ENCODE measurements around the gene HOXA2.
A peak's percentile ranks its signal among the peaks of the same experiment; 100 is the strongest.

HOXA2 gene

DNA sequence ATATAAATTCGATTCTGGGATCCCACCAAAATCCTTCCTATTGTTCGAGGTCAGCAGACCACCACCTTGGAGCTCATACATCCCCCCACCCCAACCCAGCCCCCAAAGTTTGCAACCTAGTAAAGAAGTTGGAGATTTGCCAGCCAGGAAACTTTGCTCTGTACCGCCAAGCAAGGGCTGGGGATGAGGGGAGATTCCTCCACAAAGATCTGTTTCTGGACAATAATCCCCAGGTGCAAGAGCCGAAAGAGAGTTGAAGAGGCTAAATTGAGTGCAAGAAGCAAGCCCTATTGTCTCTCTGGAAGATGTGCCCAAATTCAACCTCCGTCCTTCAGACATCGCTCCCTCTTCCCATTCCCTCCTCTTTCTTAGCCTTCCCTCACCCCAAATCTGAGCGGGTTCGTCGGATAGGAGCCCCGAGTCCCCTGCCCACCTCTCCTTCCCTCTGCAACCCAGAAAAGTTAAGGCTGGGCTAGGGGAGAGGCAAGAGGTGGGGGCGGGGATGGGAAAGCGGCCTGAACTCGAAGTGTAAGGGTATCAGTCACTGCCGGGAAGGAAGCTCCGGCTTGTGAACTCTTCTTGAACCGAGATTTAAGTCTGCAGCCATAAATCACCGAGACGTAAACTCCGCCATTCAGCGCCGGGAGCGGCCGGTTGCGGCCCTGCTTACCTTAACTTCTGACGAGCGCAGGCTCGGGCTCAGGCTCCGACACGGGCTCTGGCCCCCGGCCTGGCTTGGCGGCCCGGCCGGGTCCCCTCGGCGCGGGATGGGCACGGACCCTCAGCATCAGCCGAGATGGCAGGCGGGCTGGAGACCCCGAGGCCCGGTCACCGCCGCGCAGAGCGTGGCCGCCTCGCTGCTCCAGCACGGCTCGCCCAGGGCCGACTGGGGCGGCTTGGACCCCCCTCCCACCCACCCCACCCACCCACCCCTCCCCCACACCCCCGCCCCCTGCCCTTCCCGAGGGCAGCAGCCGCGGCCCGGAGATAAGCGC is 10.8 kb upstream of the HOXA2 start:
- H3K4me3 ChIP-seq (ENCODE audit: low read depth, low read length) = peak overlapping the region; percentile 40
- TF ChIP-seq, protein P1, sequence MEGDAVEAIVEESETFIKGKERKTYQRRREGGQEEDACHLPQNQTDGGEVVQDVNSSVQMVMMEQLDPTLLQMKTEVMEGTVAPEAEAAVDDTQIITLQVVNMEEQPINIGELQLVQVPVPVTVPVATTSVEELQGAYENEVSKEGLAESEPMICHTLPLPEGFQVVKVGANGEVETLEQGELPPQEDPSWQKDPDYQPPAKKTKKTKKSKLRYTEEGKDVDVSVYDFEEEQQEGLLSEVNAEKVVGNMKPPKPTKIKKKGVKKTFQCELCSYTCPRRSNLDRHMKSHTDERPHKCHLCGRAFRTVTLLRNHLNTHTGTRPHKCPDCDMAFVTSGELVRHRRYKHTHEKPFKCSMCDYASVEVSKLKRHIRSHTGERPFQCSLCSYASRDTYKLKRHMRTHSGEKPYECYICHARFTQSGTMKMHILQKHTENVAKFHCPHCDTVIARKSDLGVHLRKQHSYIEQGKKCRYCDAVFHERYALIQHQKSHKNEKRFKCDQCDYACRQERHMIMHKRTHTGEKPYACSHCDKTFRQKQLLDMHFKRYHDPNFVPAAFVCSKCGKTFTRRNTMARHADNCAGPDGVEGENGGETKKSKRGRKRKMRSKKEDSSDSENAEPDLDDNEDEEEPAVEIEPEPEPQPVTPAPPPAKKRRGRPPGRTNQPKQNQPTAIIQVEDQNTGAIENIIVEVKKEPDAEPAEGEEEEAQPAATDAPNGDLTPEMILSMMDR (IDR thresholded peaks at IDR 0.05; ENCODE audit: insufficient read depth, low read length, missing control alignments) = no peak
- DNase-seq (ENCODE audit: low read depth, low spot score) = no peak
- POLR2A ChIA-PET = no interaction called here
- CTCF ChIA-PET = interaction anchor here (1.0 kb wide), 1 partner anchor 16 kb away, joined by 3 read pairs; no protein-coding TSS in a partner anchor

DNA sequence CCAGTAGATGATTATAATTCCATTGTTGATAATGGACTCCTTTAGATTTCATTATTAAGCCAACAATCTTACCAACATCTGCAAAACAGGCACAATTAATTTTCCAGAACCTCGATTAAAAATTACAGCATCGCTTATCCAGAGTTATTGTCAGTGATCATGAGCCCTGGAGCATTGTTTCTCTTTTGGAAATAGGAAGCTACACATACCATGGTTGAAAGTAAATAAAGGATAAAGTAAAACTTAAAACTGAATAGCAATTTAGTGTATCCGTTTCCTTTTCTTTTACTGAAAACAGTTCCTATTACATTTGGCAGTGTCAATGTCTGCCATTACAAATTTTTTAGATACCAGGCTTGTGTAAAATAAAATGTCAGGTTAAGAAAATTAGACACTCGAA is 9.9 kb upstream of the HOXA2 start:
- TF ChIP-seq, protein P1 (IDR thresholded peaks at IDR 0.05; ENCODE audit: insufficient read depth, low read length, missing control alignments) = no peak
- H3K4me3 ChIP-seq (ENCODE audit: low read depth, low read length) = no peak overlapping the region
- no peak for DNase-seq (ENCODE audit: low read depth, low spot score)
- ChIA-PET POLR2A (no interaction called here), CTCF (interaction anchor here (1.0 kb wide), 1 partner anchor 17 kb away, joined by 3 read pairs; no protein-coding TSS in a partner anchor)

DNA sequence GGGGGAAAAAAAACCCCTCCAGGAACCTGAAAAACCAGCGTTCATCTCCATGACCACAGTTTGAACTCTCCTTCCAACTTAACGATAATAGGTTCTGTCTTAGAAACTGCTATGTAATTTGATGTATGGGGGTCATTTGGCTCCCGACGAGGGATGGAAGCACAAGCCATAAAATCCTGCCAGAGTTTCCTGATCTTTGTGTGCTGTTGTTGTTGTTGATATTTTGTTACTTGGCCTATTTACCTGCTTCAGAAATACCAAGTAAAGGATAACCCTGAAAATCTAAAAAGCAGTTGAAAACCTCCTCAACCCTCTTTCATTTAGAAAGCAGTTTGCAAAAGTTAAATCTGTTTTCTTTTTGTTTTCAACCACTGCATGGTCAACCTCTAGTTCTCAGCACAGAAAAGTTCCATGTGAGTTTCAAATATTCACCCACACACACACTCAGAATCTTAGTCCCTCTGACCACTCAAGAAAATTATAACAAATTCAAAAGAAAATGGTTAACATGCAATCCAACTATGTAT is 9.3 kb upstream of the HOXA2 start:
- no peak for DNase-seq (ENCODE audit: low read depth, low spot score)
- H3K4me3 ChIP-seq (ENCODE audit: low read depth, low read length) = no peak overlapping the region
- TF ChIP-seq, protein P1 (IDR thresholded peaks at IDR 0.05; ENCODE audit: insufficient read depth, low read length, missing control alignments) = no peak
- ChIA-PET CTCF (no interaction called here), POLR2A (no interaction called here)

DNA sequence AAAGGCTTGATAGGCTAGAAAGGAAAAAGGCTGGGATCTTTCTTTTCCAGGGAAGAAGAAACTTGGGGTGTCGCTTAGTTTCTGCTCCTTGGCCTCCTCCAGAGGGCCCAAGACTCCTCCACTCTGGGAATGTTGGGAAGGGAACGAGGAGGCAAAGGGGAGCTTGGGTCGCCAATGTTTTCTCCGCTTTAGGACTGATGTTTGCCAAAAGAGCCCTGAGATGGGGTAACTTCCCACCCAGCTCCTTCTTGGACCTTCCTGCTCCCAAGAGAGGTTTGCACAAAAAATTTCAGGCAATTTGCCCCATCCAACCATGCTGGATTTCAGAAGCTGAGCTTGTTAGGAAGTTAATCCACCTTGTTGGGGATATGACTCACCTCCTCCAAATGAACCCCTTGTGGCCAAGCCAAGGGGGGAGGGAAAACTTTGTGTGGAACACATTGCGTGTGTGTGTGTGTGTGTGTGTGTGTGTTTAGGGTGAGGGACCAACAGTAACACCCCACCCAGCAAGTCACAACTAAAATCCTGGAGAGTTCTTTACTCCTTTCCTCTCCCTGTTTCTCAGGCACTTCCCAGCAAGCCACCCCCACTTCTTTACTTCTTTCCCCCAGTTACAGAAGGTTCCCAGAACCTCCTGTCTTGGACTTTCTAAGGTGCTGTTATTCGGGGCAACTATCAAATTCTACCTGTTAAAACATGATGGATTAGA is 8.7 kb upstream of the HOXA2 start:
- H3K4me3 ChIP-seq (ENCODE audit: low read depth, low read length) = no peak overlapping the region
- POLR2A ChIA-PET = interaction anchor here (1.2 kb wide), 1 partner anchor 15 kb away, joined by 6 read pairs; the partner anchor contains the start of gene HOXA1
- DNase-seq (ENCODE audit: low read depth, low spot score) = no peak
- TF ChIP-seq, protein P1 (IDR thresholded peaks at IDR 0.05; ENCODE audit: insufficient read depth, low read length, missing control alignments) = no peak
- CTCF ChIA-PET = no interaction called here

DNA sequence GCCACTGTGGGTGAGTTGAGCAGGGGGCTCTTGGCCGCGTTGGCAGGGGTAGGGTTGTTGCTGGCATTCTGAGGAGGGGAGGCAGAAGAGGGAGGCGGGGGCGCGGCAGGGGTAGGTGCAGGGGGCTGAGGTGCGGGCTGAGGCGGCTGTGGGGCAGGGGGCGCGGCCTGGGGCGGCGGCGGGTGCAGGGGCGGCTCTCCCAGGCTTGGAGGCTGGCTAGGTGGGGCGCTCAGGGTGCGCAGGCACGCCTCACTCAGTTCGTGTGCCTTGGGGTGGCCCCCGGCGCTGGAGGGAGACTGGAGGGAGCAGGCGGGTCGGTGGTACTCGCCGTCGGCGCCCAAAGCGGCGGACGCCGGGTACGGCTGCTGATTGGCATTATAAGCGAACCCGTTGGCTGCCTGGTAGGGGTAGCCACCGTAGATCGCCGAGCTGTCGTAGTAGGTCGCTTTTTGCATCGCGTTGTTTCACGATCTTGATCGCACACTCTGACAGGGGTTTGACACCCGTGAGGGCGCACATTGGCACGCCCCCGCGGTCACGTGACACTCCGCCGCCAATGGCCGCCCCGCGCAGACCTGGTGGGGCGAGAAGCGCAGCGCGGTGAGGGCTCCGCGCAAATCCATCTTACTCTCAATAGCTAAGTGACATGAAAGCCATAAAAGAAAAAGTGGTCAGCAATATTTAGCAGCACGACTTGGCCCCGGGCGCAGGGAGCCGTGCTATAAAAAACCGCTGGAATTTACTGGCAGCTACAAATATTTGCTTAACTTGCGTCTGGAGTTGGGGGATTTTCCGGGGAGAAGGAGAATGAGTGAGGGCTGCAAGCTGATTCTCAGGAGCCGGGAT is 7.9 kb upstream of the HOXA2 start:
- TF ChIP-seq, protein P1 (IDR thresholded peaks at IDR 0.05; ENCODE audit: insufficient read depth, low read length, missing control alignments) = no peak
- DNase-seq (ENCODE audit: low read depth, low spot score) = peak; percentile 31
- H3K4me3 ChIP-seq (ENCODE audit: low read depth, low read length) = peak overlapping the region; percentile 29
- POLR2A ChIA-PET = interaction anchor here (1.2 kb wide), 1 partner anchor 14 kb away, joined by 6 read pairs; the partner anchor contains the start of gene HOXA1
- CTCF ChIA-PET = interaction anchor here (1.2 kb wide), 1 partner anchor 8 kb away, joined by 4 read pairs; no protein-coding TSS in a partner anchor
